ENCODE measurements around the gene DDX17.

The DDX17 gene

GRCh38 chr22:38506118-38506962 is at the start of gene DDX17:
TSS of gene DDX17 (minus strand) at chr22:38506311.
- FAIRE-seq (peak; percentile 94), DNase-seq (ENCODE audit: insufficient read length, low spot score) (peak; percentile 64)

- FAIRE-seq (no peak), DNase-seq (ENCODE audit: insufficient read length, low spot score) (no peak)
These were observed 48.2 kb upstream of the DDX17 start for GRCh38 chr22:38554281-38554680.

GRCh38 chr22:38549101-38549894 is 43.2 kb upstream of the DDX17 start:
- FAIRE-seq (no peak), DNase-seq (ENCODE audit: insufficient read length, low spot score) (no peak)

- FAIRE-seq = no peak
These were observed 34.6 kb upstream of the DDX17 start for GRCh38 chr22:38540701-38541100.

GRCh38 chr22:38531251-38531938 is 25.3 kb upstream of the DDX17 start:
- no peak for FAIRE-seq
- DNase-seq (ENCODE audit: insufficient read length, low spot score) = no peak

More at GRCh38 chr22:38540701-38541100, 34.6 kb upstream of the DDX17 start:
- no peak for DNase-seq (ENCODE audit: insufficient read length, low spot score)

GRCh38 chr22:38524429-38524828 is 18.3 kb upstream of the DDX17 start:
- DNase-seq (ENCODE audit: insufficient read length, low spot score) (no peak), FAIRE-seq (no peak)

GRCh38 chr22:38523479-38523878 is 17.4 kb upstream of the DDX17 start:
- no peak for DNase-seq (ENCODE audit: insufficient read length, low spot score)
- FAIRE-seq = no peak

GRCh38 chr22:38523029-38523428 is 16.9 kb upstream of the DDX17 start:
- DNase-seq (ENCODE audit: insufficient read length, low spot score) = no peak
- FAIRE-seq = no peak

GRCh38 chr22:38519453-38520250 is 13.5 kb upstream of the DDX17 start:
- DNase-seq (ENCODE audit: insufficient read length, low spot score) = no peak
- no peak for FAIRE-seq

- FAIRE-seq (no peak), DNase-seq (ENCODE audit: insufficient read length, low spot score) (no peak)
These were observed 12.5 kb upstream of the DDX17 start for GRCh38 chr22:38518620-38519019.

- no peak for FAIRE-seq
These were observed 7.0 kb upstream of the DDX17 start for GRCh38 chr22:38513063-38513462.

GRCh38 chr22:38510416-38510970 is 4.4 kb upstream of the DDX17 start:
- no peak for DNase-seq (ENCODE audit: insufficient read length, low spot score)
- no peak for FAIRE-seq

More at GRCh38 chr22:38513063-38513462, 7.0 kb upstream of the DDX17 start:
- DNase-seq (ENCODE audit: insufficient read length, low spot score) = peak; percentile 20

GRCh38 chr22:38505541-38506117 is 482 bp downstream of the DDX17 start:
- no peak for FAIRE-seq

GRCh38 chr22:38504731-38505540 is 1.2 kb downstream of the DDX17 start:
- no peak for DNase-seq (ENCODE audit: insufficient read length, low spot score)

More at GRCh38 chr22:38505541-38506117, 482 bp downstream of the DDX17 start:
- peak; percentile 14 for DNase-seq (ENCODE audit: insufficient read length, low spot score)

GRCh38 chr22:38503021-38503420 is 3.1 kb downstream of the DDX17 start:
- DNase-seq (ENCODE audit: insufficient read length, low spot score) (no peak), FAIRE-seq (no peak)

More at GRCh38 chr22:38504731-38505540, 1.2 kb downstream of the DDX17 start:
- peak; percentile 83 for FAIRE-seq

- FAIRE-seq (no peak), DNase-seq (ENCODE audit: insufficient read length, low spot score) (no peak)
These were observed 4.1 kb downstream of the DDX17 start for GRCh38 chr22:38501797-38502672.

GRCh38 chr22:38497869-38498268 is 8.2 kb downstream of the DDX17 start:
- no peak for DNase-seq (ENCODE audit: insufficient read length, low spot score)
- FAIRE-seq = no peak

- DNase-seq (ENCODE audit: insufficient read length, low spot score) (no peak), FAIRE-seq (no peak)
These were observed 11.2 kb downstream of the DDX17 start for GRCh38 chr22:38494939-38495338.
